IPS-15b (cell line): Measurements from ENCODE around the gene GPHA2.

Experiments
- H3K27me3 ChIP-seq: one replicate; pipeline ENCODE4 v1.6.1; 2013; ENCODE audit warnings: low read length; ENCODE audit not compliant: control insufficient read depth, insufficient read depth
- H3K36me3 ChIP-seq: one replicate; pipeline ENCODE4 v1.6.1; 2013; ENCODE audit warnings: low read length; ENCODE audit not compliant: control insufficient read depth, insufficient read depth
- H3K4me1 ChIP-seq: one replicate; pipeline ENCODE4 v1.6.1; 2013; ENCODE audit warnings: mild to moderate bottlenecking, low read length; ENCODE audit not compliant: control insufficient read depth, insufficient read depth
- H3K4me3 ChIP-seq: one replicate; pipeline ENCODE4 v1.5.1; 2013; ENCODE audit warnings: low read depth, low read length
- H3K9ac ChIP-seq: one replicate; pipeline ENCODE4 v1.6.1; 2013; ENCODE audit warnings: low read depth, mild to moderate bottlenecking, low read length
- H3K9me3 ChIP-seq: one replicate; pipeline ENCODE4 v1.6.1; 2013; ENCODE audit warnings: mild to moderate bottlenecking, low read length; ENCODE audit not compliant: control insufficient read depth, insufficient read depth

Gene GPHA2

GRCh38 chr11:64928957-64929356, 6.7 kb downstream of the GPHA2 start:
- Histone ChIP-seq H3K4me1 (no peaks in the 10 kb centered on the region), H3K36me3 (peaks cover 4% of the 10 kb centered on the region), H3K27me3 (peaks cover 3% of the 10 kb centered on the region), H3K9ac (no peak overlapping the region), H3K9me3 (no peaks in the 10 kb centered on the region), H3K4me3 (no peak overlapping the region)

GRCh38 chr11:64926689-64927088, 9.0 kb downstream of the GPHA2 start:
- Histone ChIP-seq H3K9me3 (no peaks in the 10 kb centered on the region), H3K27me3 (peaks cover 3% of the 10 kb centered on the region), H3K9ac (no peak overlapping the region), H3K4me1 (peaks cover 3% of the 10 kb centered on the region), H3K4me3 (no peak overlapping the region), H3K36me3 (peaks cover 4% of the 10 kb centered on the region)

DNA sequence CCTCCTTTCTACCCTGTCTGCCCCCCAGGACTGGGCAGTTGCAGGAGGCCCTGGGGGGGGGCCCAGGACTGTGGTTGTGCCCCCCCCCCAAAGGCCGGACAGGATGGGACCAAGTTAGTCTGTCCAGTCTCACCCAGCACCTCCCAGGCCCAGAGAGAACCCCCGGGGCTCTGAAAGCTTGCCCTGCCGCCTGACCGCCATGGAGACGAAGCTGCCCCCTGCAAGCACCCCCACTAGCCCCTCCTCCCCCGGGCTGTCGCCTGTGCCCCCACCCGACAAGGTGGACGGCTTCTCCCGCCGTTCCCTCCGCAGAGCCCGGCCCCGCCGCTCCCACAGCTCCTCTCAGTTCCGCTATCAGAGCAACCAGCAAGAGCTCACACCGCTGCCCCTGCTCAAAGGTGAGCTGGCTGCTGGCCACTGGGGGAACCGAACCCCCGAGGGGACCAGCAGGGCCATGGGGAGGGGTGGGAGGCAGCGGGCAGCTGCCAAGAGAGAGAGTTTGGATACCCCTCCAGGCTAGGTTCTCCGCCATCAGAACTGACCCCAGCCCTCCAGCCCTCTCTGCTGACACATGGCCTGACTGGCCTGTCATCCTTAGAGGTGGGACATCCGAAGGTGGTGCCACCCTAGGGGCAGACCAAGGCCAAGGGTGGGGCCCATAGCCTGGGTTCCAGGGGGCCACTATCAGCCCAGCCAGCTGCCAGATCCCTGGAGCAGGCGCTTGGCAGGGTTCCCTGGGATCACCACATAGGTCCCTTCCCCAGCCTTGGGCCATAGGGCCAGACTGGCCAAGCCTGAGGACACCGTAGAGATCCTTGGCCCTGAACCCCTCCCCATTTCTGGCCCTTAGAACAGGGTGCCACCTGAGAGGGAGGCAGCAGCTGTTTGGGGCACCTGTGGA, 9.9 kb downstream of the GPHA2 start:
- peaks cover 3% of the 10 kb centered on the region for H3K4me1 ChIP-seq
- no peaks in the 10 kb centered on the region for H3K9me3 ChIP-seq
- no peaks in the 10 kb centered on the region for H3K36me3 ChIP-seq
- H3K27me3 ChIP-seq = peaks cover 3% of the 10 kb centered on the region
- H3K9ac ChIP-seq = no peak overlapping the region
- H3K4me3 ChIP-seq = no peak overlapping the region

GRCh38 chr11:64924910-64925284, 10.8 kb downstream of the GPHA2 start:
- Histone ChIP-seq H3K27me3 (peaks cover 3% of the 10 kb centered on the region), H3K9me3 (no peaks in the 10 kb centered on the region), H3K9ac (no peak overlapping the region), H3K4me1 (peaks cover 3% of the 10 kb centered on the region), H3K4me3 (peak overlapping the region; percentile 72), H3K36me3 (no peaks in the 10 kb centered on the region)

GRCh38 chr11:64923944-64924909, 11.5 kb downstream of the GPHA2 start, which contains the start of gene PPP2R5B:
Gene PPP2R5B, plus strand, starts transcription at chr11:64924689. Its CDS starts 1,046 bp downstream, at chr11:64925735.
- Histone ChIP-seq H3K9ac (peak within 1 kb of the TSS; percentile 88), H3K4me1 (peaks cover 3% of the 10 kb centered on the region)

GRCh38 chr11:64923151-64923661, 12.5 kb downstream of the GPHA2 start:
- Histone ChIP-seq H3K4me1 (peaks cover 3% of the 10 kb centered on the region), H3K9me3 (no peaks in the 10 kb centered on the region), H3K36me3 (no peaks in the 10 kb centered on the region), H3K4me3 (peak overlapping the region; percentile 72), H3K27me3 (peaks cover 3% of the 10 kb centered on the region), H3K9ac (no peak overlapping the region)

More at GRCh38 chr11:64923944-64924909, 11.5 kb downstream of the GPHA2 start, which contains the start of gene PPP2R5B:
- H3K36me3 ChIP-seq = no peaks in the 10 kb centered on the region
- H3K27me3 ChIP-seq = peaks cover 3% of the 10 kb centered on the region
- peak within 1 kb of the TSS; percentile 72 for H3K4me3 ChIP-seq
- H3K9me3 ChIP-seq = no peaks in the 10 kb centered on the region

GRCh38 chr11:64921384-64921783, 14.3 kb downstream of the GPHA2 start:
- H3K36me3 ChIP-seq = no peaks in the 10 kb centered on the region
- no peaks in the 10 kb centered on the region for H3K9me3 ChIP-seq
- H3K9ac ChIP-seq = no peak overlapping the region
- peaks cover 3% of the 10 kb centered on the region for H3K27me3 ChIP-seq
- H3K4me1 ChIP-seq = peaks cover 9% of the 10 kb centered on the region
- no peak overlapping the region for H3K4me3 ChIP-seq

GRCh38 chr11:64920124-64920523, 15.6 kb downstream of the GPHA2 start:
- H3K4me1 ChIP-seq = peaks cover 9% of the 10 kb centered on the region
- H3K27me3 ChIP-seq = peaks cover 1% of the 10 kb centered on the region
- no peak overlapping the region for H3K9ac ChIP-seq
- no peaks in the 10 kb centered on the region for H3K36me3 ChIP-seq
- H3K9me3 ChIP-seq = no peaks in the 10 kb centered on the region
- H3K4me3 ChIP-seq = no peak overlapping the region

- Histone ChIP-seq H3K9me3 (no peaks in the 10 kb centered on the region), H3K9ac (no peak overlapping the region), H3K36me3 (no peaks in the 10 kb centered on the region), H3K4me3 (no peak overlapping the region), H3K4me1 (peaks cover 9% of the 10 kb centered on the region), H3K27me3 (no peaks in the 10 kb centered on the region)
Observed at GRCh38 chr11:64919627-64920026, 16.1 kb downstream of the GPHA2 start.

GRCh38 chr11:64918017-64918416, 17.7 kb downstream of the GPHA2 start:
- Histone ChIP-seq H3K27me3 (no peaks in the 10 kb centered on the region), H3K9me3 (no peaks in the 10 kb centered on the region), H3K36me3 (peaks cover 11% of the 10 kb centered on the region), H3K4me1 (peaks cover 6% of the 10 kb centered on the region), H3K4me3 (peak overlapping the region; percentile 57), H3K9ac (peak overlapping the region; percentile 56)

- Histone ChIP-seq H3K9me3 (no peaks in the 10 kb centered on the region), H3K9ac (peak overlapping the region; percentile 56), H3K4me1 (peaks cover 6% of the 10 kb centered on the region), H3K27me3 (no peaks in the 10 kb centered on the region), H3K4me3 (peak overlapping the region; percentile 57), H3K36me3 (peaks cover 15% of the 10 kb centered on the region)
Observed at GRCh38 chr11:64917663-64917995, 18.1 kb downstream of the GPHA2 start.
